Measurements from ENCODE around the gene FAM8A1. TPM values are rescaled to one million over a fixed set of nuclear protein-coding genes. Genes with fewer than 3 reads are reported as not detected.

The FAM8A1 gene
- total and polyA plus RNA-seq, 2 donors from 2014 or later = 16.9 to 20.7 TPM

- H3K4me1 ChIP-seq (ENCODE audit: control insufficient read depth in 2 of 3, insufficient read depth in 2 of 3, low read depth in 1 of 3, low read length in 3 of 3) = no peaks in the 10 kb centered on the region
- FAIRE-seq (no peak), DNase-seq (peak in 1 of 5 donors; percentile 22)
- intact Hi-C loops (cut with DNase I) = no loop called here
- no peaks in the 10 kb centered on the region for H3K9me3 ChIP-seq (ENCODE audit: control insufficient read depth in 2 of 3, insufficient read depth in 1 of 3, low read length in 3 of 3)
- H3K4me3 ChIP-seq (ENCODE audit: low read length in 3 of 3) = no peak overlapping the region
- H3K27me3 ChIP-seq (ENCODE audit: control insufficient read depth, insufficient read depth, low read length) = no peaks in the 10 kb centered on the region
- H3K9ac ChIP-seq (ENCODE audit: low read length in 3 of 3) = no peak overlapping the region
- H3K36me3 ChIP-seq (ENCODE audit: control insufficient read depth in 2 of 3, insufficient read depth in 3 of 3, low read length in 3 of 3) = peaks cover 0 to 14% (median 7%) of the 10 kb centered on the region in 3 donors
- no peak overlapping the region for H3K27ac ChIP-seq (ENCODE audit: low read depth in 2 of 2, low read length in 2 of 2)
- no peak for TF ChIP-seq CTCF (IDR thresholded peaks at IDR 0.05; ENCODE audit: borderline replicate concordance, extremely low read depth, insufficient read depth)
Observed at GRCh38 chr6:17610835-17611234, 10.7 kb downstream of the FAM8A1 start.

- H3K27ac ChIP-seq (ENCODE audit: low read depth in 2 of 2, low read length in 2 of 2) = no peak overlapping the region
Observed at GRCh38 chr6:17612048-17612447, 11.9 kb downstream of the FAM8A1 start.

GRCh38 chr6:17615794-17616193 lies 15.7 kb downstream of the FAM8A1 start:
- intact Hi-C loops (cut with DNase I) = no loop called here
- no peak overlapping the region for H3K27ac ChIP-seq (ENCODE audit: low read depth in 2 of 2, low read length in 2 of 2)
- FAIRE-seq (no peak), DNase-seq (no peak)
- H3K4me3 ChIP-seq (ENCODE audit: low read length in 3 of 3) = no peak overlapping the region
- no peaks in the 10 kb centered on the region for H3K4me1 ChIP-seq (ENCODE audit: control insufficient read depth in 2 of 3, insufficient read depth in 2 of 3, low read depth in 1 of 3, low read length in 3 of 3)
- no peak for TF ChIP-seq CTCF (IDR thresholded peaks at IDR 0.05; ENCODE audit: borderline replicate concordance, extremely low read depth, insufficient read depth)
- H3K9me3 ChIP-seq (ENCODE audit: control insufficient read depth in 2 of 3, insufficient read depth in 1 of 3, low read length in 3 of 3) = no peaks in the 10 kb centered on the region
- no peaks in the 10 kb centered on the region for H3K27me3 ChIP-seq (ENCODE audit: control insufficient read depth, insufficient read depth, low read length)
- H3K36me3 ChIP-seq (ENCODE audit: control insufficient read depth in 2 of 3, insufficient read depth in 3 of 3, low read length in 3 of 3) = peaks cover 0 to 4% (median 4%) of the 10 kb centered on the region in 3 donors
- H3K9ac ChIP-seq (ENCODE audit: low read length in 3 of 3) = no peak overlapping the region

More at GRCh38 chr6:17612048-17612447, 11.9 kb downstream of the FAM8A1 start:
- FAIRE-seq = no peak
- H3K9me3 ChIP-seq (ENCODE audit: control insufficient read depth in 2 of 3, insufficient read depth in 1 of 3, low read length in 3 of 3) = no peaks in the 10 kb centered on the region
- no peak overlapping the region for H3K9ac ChIP-seq (ENCODE audit: low read length in 3 of 3)
- H3K4me3 ChIP-seq (ENCODE audit: low read length in 3 of 3) = no peak overlapping the region
- no peak for TF ChIP-seq CTCF (IDR thresholded peaks at IDR 0.05; ENCODE audit: borderline replicate concordance, extremely low read depth, insufficient read depth)
- no peaks in the 10 kb centered on the region for H3K27me3 ChIP-seq (ENCODE audit: control insufficient read depth, insufficient read depth, low read length)
- DNase-seq = no peak
- no peaks in the 10 kb centered on the region for H3K4me1 ChIP-seq (ENCODE audit: control insufficient read depth in 2 of 3, insufficient read depth in 2 of 3, low read depth in 1 of 3, low read length in 3 of 3)
- H3K36me3 ChIP-seq (ENCODE audit: control insufficient read depth in 2 of 3, insufficient read depth in 3 of 3, low read length in 3 of 3) = peaks cover 0 to 10% (median 7%) of the 10 kb centered on the region in 3 donors
- intact Hi-C loops (cut with DNase I) = no loop called here

- no peak overlapping the region for H3K27ac ChIP-seq (ENCODE audit: low read depth in 2 of 2, low read length in 2 of 2)
- H3K4me3 ChIP-seq (ENCODE audit: low read length in 3 of 3) = no peak overlapping the region
- H3K27me3 ChIP-seq (ENCODE audit: control insufficient read depth, insufficient read depth, low read length) = no peaks in the 10 kb centered on the region
- no peak for DNase-seq
- H3K9me3 ChIP-seq (ENCODE audit: control insufficient read depth in 2 of 3, insufficient read depth in 1 of 3, low read length in 3 of 3) = no peaks in the 10 kb centered on the region
- TF ChIP-seq CTCF (IDR thresholded peaks at IDR 0.05; ENCODE audit: borderline replicate concordance, extremely low read depth, insufficient read depth) = no peak
- no peak overlapping the region for H3K9ac ChIP-seq (ENCODE audit: low read length in 3 of 3)
- no peaks in the 10 kb centered on the region for H3K4me1 ChIP-seq (ENCODE audit: control insufficient read depth in 2 of 3, insufficient read depth in 2 of 3, low read depth in 1 of 3, low read length in 3 of 3)
- FAIRE-seq = no peak
- intact Hi-C loops (cut with DNase I) = no loop called here
- H3K36me3 ChIP-seq (ENCODE audit: control insufficient read depth in 2 of 3, insufficient read depth in 3 of 3, low read length in 3 of 3) = peaks cover 3 to 24% (median 8%) of the 10 kb centered on the region in 3 donors
Observed at GRCh38 chr6:17621003-17621402, 20.9 kb downstream of the FAM8A1 start.

Data from kidney (tissue), 14 donors.